GM12872 (cell line): ENCODE measurements around the gene ZNRF3.

Experiments used
- CTCF ChIP-seq: IDR thresholded peaks from 3 replicates; pipeline ENCODE4 v1.5.1; 2011; ENCODE audit warnings: low read depth, mild to moderate bottlenecking, low read length, moderate library complexity; ENCODE audit not compliant: insufficient read depth

Gene ZNRF3

GRCh38 chr22:28931844-28932567 is 48.6 kb downstream of the ZNRF3 start:
- TF ChIP-seq CTCF, result no peak

DNA sequence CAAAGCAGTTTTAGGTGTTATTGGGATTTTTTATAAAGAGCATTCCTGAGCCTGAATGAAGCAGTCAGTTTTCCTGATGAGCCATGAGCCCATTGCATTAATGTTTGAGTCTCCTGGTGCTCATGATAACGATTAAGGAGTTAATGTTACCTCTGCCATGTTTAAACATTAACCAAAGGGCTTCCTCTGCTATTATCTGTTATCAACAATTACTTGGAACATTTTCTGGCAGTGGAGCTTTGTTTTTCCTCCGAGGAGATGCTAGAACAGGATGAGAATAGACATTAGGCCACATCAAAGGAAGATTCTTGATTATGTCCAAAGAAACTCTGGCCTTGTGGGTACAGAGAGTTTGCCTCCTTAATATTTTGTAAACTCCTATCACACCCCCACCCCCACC is 49.9 kb downstream of the ZNRF3 start:
- TF ChIP-seq CTCF, result no peak

DNA sequence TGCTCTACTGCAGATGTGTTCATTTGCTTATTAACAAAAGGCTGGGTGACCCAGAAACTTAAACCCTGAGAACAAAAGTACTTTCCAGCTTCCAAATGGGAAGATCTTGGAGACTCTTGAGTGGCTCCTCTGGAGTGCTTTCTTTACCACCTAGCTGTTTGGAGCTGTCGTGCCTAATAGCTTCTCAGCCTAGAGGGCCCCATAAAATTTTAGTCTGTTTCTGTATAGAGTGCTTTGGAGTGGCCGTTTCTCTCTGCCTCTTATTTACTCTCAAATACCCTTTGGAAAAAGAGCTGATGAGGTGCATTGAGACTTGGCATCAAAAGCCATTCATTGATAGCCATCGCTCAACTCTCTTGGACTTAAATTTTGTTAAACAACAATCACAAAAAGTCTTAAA is 50.7 kb downstream of the ZNRF3 start:
- TF ChIP-seq CTCF, result no peak

DNA sequence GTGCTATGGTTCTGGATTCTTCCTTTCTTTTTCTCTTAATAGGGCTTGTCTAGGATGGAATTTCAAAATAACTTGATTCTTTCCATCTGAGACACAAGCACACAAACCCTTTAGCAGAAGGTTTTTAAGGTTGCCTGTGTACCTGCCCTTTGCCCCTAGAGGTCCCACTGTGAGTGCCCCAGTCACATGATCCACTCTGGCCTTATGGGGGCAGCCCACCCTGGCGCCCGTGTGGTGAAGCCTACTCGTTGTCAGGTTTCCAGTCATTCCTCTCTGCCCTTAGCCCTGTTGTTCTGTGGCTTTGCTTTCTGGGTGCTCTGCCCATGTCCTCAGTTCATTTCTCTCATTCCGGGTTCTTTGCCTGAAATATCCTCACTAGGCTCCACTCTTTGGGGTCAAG is 51.8 kb downstream of the ZNRF3 start:
- peak; percentile 11; the same call in 1 of the 3 replicates for TF ChIP-seq CTCF

GRCh38 chr22:28935713-28936112 is 52.3 kb downstream of the ZNRF3 start:
- TF ChIP-seq CTCF, result peak; percentile 67

DNA sequence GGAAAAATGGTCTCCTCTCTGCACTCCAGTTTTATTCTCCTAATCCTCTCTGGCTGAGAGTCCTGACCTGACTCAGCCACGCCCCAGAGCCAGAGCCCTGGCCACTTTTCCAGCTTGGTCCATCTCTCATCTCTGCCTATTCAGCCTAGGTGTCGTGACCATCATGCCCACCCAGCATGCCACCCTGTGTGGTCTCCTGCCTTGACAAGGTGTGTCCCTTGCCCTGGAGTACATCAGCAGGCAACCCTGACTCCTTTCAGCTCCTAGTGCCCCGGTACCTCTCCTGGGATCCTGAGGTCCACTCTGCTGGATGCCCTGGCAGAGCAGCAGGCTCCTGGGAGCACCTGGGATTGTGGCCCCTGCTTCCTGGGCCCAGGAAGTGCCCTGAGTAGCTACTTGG is 52.8 kb downstream of the ZNRF3 start:
- TF ChIP-seq CTCF, result no peak

- TF ChIP-seq CTCF, result no peak
Observed at GRCh38 chr22:28937206-28938025, 54.0 kb downstream of the ZNRF3 start.
